ENCODE results near the gene FOXP1.

Gene FOXP1

GRCh38 chr3:71062037-71062932 is 521.2 kb downstream of the FOXP1 start:
- no peak for DNase-seq (ENCODE audit: low read depth in 2 of 2)

GRCh38 chr3:71061581-71061980 is 521.9 kb downstream of the FOXP1 start:
- no peak for DNase-seq (ENCODE audit: low read depth in 2 of 2)

GRCh38 chr3:71061037-71061436 is 522.5 kb downstream of the FOXP1 start:
- DNase-seq (ENCODE audit: low read depth in 2 of 2): no peak

- DNase-seq (ENCODE audit: low read depth in 2 of 2): no peak
Observed at GRCh38 chr3:71060536-71060935, 523.0 kb downstream of the FOXP1 start.

GRCh38 chr3:71057526-71057894 is 526.0 kb downstream of the FOXP1 start:
- DNase-seq (ENCODE audit: low read depth in 2 of 2): no peak

- DNase-seq (ENCODE audit: low read depth in 2 of 2): no peak
Observed at GRCh38 chr3:71056327-71056726, 527.2 kb downstream of the FOXP1 start.

- DNase-seq (ENCODE audit: low read depth in 2 of 2): no peak
Observed at GRCh38 chr3:71055257-71056001, 528.1 kb downstream of the FOXP1 start.

- no peak for DNase-seq (ENCODE audit: low read depth in 2 of 2)
Observed at GRCh38 chr3:71054312-71054711, 529.2 kb downstream of the FOXP1 start.

GRCh38 chr3:71053495-71053894 is 530.0 kb downstream of the FOXP1 start:
- no peak for DNase-seq (ENCODE audit: low read depth in 2 of 2)

- DNase-seq (ENCODE audit: low read depth in 2 of 2): no peak
Observed at GRCh38 chr3:71052716-71053115, 530.8 kb downstream of the FOXP1 start.

- DNase-seq (ENCODE audit: low read depth in 2 of 2): no peak
Observed at GRCh38 chr3:71051893-71052687, 531.4 kb downstream of the FOXP1 start.

GRCh38 chr3:71051259-71051595 is 532.3 kb downstream of the FOXP1 start:
- no peak for DNase-seq (ENCODE audit: low read depth in 2 of 2)

- DNase-seq (ENCODE audit: low read depth in 2 of 2): no peak
Observed at GRCh38 chr3:71050538-71051258, 532.8 kb downstream of the FOXP1 start.

- no peak for DNase-seq (ENCODE audit: low read depth in 2 of 2)
Observed at GRCh38 chr3:71050166-71050537, 533.4 kb downstream of the FOXP1 start.

- no peak for DNase-seq (ENCODE audit: low read depth in 2 of 2)
Observed at GRCh38 chr3:71048948-71049347, 534.6 kb downstream of the FOXP1 start.

- DNase-seq (ENCODE audit: low read depth in 2 of 2): no peak
Observed at GRCh38 chr3:71047616-71048531, 535.7 kb downstream of the FOXP1 start.

GRCh38 chr3:71046791-71047190 is 536.7 kb downstream of the FOXP1 start:
- DNase-seq (ENCODE audit: low read depth in 2 of 2): no peak

- no peak for DNase-seq (ENCODE audit: low read depth in 2 of 2)
Observed at GRCh38 chr3:71045917-71046282, 537.6 kb downstream of the FOXP1 start.

GRCh38 chr3:71045212-71045916 is 538.2 kb downstream of the FOXP1 start:
- no peak for DNase-seq (ENCODE audit: low read depth in 2 of 2)

GRCh38 chr3:71042759-71043158 is 540.8 kb downstream of the FOXP1 start:
- no peak for DNase-seq (ENCODE audit: low read depth in 2 of 2)
